GM19035 (cell line): ENCODE measurements around the gene MREG.

Experiments
- ATAC-seq: cut with Tn5 transposase; IDR thresholded peaks from one replicate; pipeline ENCODE4 v1.9.1; 2021; ENCODE audit not compliant: unreplicated experiment

The MREG gene, protein sequence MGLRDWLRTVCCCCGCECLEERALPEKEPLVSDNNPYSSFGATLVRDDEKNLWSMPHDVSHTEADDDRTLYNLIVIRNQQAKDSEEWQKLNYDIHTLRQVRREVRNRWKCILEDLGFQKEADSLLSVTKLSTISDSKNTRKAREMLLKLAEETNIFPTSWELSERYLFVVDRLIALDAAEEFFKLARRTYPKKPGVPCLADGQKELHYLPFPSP

DNA sequence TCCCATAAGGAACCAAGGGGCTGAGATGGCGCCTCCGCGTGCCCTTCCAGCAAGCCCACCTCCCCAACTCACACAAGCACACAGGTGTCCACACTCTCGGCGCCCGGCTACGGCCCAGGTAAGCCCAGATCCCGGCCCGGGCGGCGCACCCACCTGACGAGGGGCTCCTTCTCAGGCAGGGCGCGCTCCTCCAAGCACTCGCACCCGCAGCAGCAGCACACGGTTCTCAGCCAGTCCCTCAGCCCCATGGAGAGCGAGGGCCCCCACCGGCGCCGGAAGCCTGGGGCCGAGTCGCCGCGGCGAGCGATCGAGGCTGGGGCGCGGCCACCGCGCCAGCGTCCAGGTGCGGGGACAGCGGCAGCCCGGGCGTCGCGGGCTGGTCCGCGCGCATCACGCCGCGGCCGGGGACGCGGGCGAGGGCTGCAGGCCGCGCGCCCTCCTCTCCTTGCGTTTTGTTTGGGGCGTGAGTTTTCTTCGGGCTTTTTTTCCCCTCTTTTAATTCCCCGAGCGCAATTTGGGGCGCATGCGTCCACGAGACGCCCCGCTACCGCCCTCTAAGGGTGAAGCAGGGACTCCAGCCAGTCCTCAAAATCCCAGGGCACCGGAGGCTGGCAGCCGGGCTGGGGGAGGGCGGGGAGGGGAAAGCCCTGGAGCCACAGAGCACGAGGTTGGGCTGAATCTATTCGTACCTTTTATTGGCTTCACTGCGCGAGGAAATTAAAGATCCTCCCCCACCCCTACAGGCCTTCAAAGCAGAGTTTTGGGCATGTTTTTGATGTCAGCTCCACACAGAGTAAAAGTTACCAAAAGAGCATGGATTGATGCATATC lies at the start of gene MREG:
MREG (minus strand) TSS at position 472 of the 830 bp plus-strand sequence; CDS start at position 248, 224 bp downstream.
- peak; percentile 54 for ATAC-seq

DNA sequence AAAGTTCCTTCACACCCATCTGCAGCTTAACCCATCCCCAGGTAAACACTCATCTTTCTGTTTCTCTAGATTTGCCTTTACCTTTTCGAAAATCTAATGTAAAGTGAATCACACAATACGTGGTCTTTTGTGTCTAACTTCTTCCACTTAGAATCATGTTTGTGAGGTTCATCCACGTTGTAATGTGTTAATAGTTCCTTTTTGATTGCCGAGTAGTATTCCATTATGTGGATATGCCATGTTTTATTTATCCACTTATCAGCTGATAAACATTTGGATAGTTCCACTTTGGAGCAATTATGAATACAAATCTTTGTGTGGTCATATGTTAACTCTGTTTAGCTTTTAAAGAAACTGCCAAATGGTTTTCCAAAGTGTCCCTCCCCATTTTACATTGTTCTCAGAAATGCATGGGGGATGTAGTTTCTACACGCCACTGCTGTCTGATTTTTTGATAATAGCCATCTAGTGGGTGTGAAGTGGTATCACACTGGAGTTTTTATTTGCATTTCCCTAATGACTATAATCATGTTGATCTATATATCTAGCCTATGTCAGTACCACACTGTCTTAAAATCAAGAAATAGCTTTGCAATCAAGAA lies 46.0 kb upstream of the MREG start:
- no peak for ATAC-seq

DNA sequence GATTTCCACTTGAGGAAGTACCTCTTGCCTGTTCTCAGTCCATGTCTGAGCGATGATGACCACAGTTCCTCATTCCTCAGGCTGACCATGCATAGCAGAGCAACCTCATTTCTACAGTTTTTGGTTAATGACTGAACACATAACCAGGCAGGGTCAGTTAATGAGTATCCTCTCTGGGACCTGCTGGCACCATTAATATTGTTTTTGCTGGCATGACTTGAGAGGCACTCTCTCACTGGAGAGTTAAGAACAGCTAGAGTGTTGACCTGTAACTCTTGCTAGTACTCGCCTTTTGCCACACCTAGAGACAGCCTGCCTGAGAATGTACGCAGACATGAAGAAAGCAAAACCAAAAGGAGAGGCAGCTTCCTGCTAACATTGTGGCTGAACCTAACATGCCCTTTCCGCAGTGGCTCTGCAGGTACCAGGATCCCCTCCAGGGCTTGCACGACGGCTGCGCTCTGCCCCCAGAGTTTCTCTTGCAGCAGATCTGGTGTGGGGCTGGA lies 44.4 kb upstream of the MREG start:
- peak; percentile 85 for ATAC-seq

DNA sequence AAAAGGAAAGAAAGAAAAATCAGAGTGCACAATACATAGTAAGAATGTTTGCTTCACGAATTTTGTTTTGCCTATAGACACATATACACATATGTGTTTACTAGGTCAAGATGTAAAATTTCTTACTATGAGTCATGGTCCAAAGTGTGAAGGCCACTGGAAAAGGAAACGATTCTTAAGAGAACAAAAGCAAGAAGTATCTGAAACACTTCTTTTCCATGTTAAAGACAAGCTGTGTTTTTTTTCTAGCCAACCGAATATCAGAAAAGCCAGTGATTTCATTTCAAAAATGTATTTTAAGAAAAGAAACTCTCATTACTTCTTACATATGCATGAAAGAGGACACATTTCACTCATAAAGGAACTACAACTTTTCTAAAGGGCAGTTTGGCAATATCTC lies 43.4 kb upstream of the MREG start:
- ATAC-seq, result peak; percentile 41

DNA sequence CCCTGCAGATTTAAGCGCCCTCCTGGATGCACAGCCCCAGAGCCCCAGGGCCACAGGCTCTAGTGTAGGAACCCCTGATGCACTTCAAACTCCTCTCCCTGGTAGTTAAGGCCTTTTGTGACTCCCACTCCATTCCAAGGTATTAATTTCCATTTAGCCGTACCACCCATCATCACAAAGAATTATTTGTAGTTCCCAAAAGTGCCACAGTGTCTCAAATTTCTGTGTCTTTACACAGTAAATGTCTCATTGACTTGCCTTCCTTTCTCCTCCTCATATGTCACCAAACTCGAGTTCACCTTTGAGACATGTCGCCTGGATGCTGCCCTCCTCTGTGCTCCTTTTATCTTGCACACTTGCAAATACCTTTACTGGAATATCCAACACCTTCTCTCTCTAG lies 42.3 kb upstream of the MREG start:
- no peak for ATAC-seq

DNA sequence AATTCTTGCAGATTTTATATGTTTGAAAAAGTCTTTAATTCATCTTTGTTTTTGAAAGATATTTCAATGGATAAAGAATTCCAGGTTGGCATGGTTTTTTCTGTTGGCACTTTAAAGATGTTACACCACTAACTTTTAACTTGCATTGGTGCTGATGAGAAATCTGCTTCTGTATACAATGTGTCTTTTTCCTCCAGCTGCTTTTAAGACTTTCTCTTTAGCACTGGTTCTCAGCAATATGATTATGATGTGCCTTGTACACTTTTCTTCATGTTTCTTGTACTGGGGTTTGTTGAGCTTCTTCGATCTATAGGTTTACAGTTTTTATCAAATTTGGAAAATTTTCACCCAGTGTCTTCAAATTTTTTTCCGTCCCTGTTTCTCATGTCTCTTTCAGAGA lies 39.1 kb upstream of the MREG start:
- no peak for ATAC-seq

DNA sequence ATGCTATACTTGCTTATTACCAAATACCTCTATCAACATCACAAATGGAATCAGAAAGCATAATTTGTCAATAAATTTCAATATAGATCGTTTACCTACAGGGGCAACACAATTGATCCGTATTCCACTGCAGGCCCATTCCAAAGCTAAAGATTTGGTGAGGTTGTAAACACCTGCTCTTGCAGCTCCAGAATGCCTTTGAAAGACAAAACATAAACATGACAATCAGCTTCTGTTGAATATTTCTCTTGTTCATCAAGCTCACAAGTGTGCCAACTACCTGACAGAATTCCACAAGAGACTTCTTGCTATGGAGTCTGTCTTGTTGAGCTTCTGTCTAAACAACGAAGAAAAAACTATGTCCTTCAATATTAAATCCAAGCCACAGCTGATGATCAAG lies 38.0 kb upstream of the MREG start:
- no peak for ATAC-seq

DNA sequence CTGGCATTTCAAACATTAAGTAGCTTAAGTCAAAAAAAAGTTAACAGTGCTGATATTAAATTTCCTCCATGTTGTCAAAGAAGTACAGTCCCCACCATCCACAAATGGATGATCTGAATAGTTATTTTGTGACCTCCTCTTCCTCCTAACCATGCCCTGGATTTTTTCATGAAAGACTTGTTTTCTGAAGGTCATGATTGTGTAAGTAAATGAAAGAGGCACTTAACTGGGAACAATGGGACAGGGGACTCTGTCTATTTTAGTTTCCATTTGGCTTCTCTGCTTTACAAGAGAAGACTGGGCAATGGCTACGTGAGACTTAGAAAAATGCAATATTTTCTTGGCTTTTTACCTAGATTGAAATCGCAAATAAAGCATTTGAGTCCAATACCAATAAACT lies 36.1 kb upstream of the MREG start:
- no peak for ATAC-seq

DNA sequence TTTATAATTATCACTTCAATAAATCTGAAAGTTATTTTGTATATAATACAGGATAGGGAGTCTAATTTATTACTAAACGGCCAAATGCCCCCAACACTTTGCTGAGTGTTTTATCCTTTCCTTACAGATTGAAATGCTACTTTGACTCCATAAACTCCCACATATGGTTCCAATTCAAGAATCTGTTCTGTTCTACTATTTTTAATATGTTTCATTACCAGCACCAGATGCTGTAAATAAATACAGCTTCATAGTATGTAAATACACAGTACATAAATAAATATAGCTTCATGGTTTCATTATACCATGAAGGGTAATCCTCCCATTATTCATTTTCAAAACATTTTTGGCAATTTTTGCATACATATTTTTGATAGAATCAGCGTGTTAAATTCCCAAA lies 34.0 kb upstream of the MREG start:
- ATAC-seq, result no peak

DNA sequence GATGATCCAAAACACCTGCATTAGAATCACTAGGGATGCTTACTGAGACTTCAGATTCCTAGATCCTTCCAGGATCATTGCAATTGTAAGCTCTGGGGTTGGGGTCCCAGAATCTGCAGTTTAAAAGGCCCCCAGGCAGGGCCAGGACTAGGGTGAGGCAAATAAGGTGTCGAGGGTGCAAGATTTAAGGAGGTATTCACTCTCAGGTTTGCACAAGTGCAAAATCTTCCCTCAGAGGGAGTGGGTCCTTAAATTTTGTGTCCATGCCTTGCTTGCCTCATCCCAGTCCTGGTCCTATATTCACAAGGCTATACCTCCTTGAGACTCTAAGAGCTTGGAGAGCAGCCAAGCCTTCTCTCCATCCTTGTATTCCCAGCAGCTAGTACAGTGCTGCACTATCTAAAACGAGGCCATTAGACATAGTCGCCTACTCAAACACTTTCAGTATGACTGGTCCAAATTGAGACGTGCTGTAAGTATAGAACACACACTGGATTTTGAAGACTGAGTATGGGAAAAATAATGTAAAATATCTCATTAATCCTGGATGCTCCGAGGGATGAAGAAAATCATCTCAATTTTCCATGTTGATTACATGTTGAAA lies 31.6 kb upstream of the MREG start:
- ATAC-seq, result peak; percentile 99

DNA sequence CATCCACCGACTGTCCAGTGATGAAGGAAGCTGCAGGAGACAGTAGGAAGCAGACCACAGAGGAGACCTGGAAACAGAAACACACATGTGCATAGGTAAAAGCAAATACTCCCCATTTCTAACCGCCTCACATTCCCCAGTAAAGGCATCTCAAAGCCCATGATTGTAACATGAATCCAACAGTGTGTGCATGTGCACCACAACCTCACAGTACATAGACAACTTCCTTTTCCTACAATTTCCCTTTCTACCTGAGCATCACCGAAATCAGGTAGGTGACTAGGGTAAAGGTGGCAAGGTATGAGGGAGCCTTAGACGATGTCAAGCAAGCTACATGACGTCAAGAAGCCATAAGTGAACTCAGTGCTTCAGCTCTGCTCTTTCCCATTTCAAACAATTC lies 30.6 kb upstream of the MREG start:
- ATAC-seq, result no peak

DNA sequence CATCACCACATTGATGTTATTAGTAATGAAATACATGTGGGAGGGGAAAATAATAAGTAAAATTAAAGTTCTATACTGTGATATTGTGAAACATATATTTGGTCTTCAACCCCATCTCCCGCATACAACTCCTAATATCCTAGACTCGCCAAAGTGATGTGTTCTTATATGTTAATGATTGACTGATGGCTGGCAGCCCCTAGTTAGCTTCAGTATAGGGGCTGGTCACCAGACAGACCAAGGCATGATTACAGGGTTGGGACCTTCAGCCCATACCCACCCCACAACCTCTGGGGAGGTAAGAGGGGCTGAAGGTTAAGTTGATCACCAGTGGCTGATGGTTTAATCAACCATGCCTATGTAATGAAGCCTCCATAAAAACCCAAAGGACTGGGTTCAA lies 28.1 kb upstream of the MREG start:
- no peak for ATAC-seq

DNA sequence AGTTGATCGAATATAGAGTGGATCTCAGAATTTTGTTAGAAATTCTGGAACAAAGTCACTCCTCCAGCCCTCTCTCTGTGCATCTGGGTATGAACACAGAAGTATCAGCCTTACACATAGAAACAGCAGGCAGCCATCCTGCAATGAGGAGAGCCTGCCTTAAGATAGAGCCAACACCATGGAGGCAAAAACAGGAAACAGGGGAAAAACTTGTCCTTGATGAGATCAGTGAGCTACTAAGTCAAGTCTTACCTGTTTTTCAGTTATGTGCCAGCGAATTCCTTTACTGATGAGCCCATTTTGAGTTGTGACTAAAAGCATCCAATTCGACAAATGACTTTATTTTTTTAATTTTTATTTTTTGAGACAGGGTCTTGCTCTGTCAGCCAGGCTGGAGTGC lies 26.6 kb upstream of the MREG start:
- no peak for ATAC-seq

DNA sequence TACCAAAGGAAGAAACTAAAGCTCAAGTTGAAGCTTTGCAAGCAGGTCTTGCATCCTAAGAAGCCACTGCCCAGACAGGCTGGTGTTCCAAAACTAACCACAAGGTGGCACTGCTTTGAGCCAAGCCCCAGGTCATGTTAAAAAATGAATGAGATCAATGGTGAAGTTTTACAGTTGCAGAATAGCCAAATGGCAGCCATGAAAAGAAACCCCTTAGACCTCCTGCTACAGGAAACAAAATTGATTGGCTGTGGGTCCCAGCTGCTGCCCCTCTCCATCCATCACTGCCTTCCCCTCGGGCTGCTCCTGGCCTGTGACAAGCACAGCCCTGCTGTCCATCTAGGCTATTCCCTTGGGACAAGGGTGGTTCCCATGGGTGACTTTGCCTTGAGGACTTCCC lies 20.7 kb upstream of the MREG start:
- peak; percentile 45 for ATAC-seq

DNA sequence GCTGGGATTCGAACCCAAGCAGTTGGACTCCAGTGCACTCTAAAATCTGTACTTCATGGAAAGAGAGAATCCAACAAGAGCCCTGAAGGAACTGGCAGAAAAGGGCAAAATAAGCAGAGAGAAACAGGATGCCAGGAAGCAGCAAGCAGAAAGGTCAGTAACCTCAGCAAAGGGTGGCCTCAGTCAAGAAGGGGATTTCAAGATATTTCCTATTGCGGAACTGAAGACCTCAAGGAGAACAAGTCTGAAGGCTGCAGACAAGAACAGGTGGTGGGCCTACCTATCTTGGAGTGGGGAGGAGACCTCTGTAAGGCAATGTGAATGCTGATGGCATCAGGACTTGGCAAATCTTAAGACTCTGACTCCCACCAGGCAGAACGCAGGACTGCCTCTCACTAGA lies 20.1 kb upstream of the MREG start:
- no peak for ATAC-seq

DNA sequence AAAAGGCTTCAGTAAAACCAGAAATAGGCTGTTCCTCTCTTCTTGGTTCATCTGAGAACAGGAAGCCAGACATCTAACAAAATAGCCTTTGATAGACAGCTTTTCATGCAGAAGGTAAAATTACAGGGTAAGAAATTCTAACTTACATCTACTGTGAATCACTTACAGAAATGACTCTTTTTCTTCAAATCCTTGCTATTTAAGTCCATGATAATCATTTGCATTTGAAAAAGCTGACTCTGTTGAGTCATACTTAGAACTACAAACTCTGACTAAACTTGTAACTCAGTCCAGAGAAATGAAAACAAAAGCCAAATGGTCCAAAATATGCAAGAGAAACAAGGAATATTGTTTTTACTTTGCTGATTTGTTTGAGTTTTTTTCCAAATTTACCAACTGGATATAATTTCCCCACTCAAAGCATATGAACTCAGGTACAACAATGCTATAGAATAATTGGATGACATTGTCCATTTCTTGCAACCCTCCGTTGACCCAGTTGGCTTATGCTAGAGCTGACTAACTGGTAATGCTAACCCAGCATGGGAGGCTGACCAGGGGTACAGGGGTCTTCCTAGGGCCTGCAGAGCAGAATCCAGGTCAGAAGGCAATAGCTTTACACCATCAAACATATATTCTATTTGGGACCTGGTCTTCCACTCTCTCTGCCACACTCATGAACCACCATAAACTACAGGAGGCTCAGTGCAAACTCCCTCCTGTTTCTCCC lies 18.8 kb upstream of the MREG start:
- peak; percentile 82 for ATAC-seq

DNA sequence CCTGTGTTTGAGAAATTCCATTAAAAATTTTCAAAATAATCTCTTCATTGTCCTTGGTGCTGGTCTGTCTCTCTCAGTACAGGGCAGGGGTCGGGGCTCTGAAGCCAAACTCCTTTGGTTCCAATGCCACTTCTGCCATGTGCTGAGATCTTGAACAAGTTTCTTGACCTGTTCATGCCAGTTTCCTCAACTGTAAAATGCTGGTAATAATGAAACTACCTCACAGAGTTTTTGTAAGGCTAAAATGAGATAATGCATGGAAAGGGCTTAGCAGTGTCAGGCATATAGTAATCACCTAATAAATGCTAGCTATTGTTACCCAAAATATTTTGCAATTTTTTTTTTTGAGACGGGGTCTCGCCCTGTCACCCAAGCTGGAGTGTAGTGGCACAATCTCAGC lies 16.9 kb upstream of the MREG start:
- ATAC-seq, result no peak

DNA sequence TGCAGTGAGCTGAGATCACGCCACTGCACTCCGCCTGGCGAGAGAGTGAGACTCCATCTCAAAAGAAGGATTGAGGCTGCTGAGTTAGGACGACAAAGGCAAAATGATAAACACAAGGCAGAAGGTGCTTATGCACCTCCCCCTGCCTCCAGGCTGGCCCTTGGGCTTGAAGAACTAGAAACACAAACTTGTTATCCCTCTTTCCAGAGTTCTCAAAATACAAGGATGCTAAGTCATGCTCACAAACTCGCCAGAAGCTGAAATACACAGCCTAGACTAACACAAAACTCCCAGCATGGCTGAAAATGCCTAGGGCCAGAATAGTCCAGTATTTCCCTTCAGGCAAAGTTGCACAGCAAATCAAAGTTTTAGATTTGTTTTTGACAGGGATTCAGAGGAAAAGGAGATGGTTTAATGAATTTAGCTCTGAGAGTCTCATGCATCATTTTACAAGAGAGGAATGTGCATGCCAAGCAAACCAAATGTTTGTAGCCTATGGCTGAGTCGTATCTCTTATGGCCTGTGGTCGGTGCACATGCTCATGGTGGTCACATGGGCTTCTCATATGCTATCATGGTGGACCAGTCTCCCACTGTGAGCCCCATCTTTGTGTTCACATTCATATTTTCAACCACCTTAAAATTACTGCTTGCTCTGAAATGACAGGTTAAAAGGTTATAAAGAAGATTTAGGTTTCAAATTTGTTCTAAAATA lies 16.2 kb upstream of the MREG start:
- ATAC-seq, result no peak

DNA sequence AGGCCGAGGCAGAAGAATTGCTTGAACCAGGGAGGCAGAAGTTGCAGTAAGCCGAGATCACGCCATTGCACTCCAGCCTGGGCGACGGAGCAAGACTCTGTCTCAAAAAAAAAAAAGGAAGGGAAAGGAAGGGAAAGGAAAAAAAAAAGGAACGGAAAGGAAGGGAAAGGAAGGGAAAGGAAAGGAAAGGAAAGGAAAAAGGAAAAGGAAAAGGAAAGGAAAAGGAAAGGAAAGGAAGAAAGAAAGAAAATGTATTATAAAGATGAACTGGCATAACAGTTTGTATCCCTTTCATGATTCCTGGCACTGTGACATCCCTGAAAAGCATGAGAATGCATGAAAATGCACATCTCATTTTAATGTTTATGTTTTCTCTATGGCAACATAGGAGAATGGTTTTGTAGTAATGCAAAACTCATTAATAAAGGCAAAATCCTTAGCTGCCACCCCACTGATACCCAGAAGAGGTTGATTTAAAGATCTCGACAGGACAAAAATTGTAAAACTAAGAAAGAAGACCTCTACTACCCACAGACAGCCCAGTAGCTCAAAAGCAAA lies 11.5 kb upstream of the MREG start:
- ATAC-seq, result no peak

DNA sequence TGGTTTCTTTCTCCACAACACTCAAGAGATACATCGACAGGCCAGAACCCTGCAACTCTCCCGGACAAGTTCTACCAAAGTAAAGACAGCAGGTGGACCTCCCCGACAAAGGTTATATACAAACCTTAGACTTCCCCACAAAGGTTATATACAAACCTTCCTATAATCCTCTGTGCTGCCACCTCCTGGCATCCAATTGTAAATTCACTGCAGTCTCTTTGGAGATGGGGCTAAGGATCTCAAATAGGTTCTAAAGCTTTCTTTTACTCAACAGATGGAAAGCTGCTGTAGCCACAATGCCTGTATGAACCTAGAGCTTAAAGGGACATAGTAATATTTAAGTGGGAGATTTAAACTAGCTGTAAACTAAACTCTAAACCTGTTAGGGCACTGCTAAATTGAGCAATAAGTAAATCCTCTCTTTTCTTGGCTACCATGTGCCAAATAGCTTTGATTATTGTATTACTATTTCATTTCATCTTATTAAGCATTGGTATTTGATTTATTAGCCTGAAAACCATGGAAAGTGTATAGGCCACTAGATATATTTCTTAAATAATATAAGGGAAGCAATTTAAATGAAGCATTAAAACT lies 9.8 kb upstream of the MREG start:
- ATAC-seq, result peak; percentile 85
